Psoas muscle (tissue), 8 donors: Measurements from ENCODE around the gene OR1J2. TPM values are rescaled to one million over a fixed set of nuclear protein-coding genes. Genes with fewer than 3 reads are reported as not detected.

ENCODE experiments used
- ATAC-seq, 4 donors: fragments of 200-7000 bp; cut with Tn5 transposase; one replicate each; pipeline ENCODE4 v1.9.1; 2020; ENCODE audit warnings: moderate library complexity in 3 of 4, mild to moderate bottlenecking in 2 of 4
- DNase-seq, 2 donors: peaks; one replicate each; pipeline ENCODE4 v3.0.0-alpha.2; 2020
- H3K27ac ChIP-seq: fragments of 200-600 bp; one replicate; pipeline ENCODE4 v1.8.0; 2022
- H3K27me3 ChIP-seq, 3 donors: fragments of 200-600 bp in 1 of 3; one replicate each; pipeline versions ENCODE4 v1.6.1 to v1.8.0; 2013 to 2022; ENCODE audit warnings: low read length in 2 of 3, mild to moderate bottlenecking in 2 of 3, moderate library complexity in 1 of 3; ENCODE audit not compliant: insufficient read depth in 3 of 3
- H3K36me3 ChIP-seq, 2 donors: fragments of 200-600 bp in 1 of 2; one replicate each; pipeline versions ENCODE4 v1.6.1 to v1.8.0; 2013 to 2022; ENCODE audit warnings: low read depth in 1 of 2, mild to moderate bottlenecking in 1 of 2, moderate library complexity in 1 of 2; ENCODE audit not compliant: insufficient read depth in 1 of 2
- H3K4me1 ChIP-seq: fragments of 200-600 bp; one replicate; pipeline ENCODE4 v1.8.0; 2022
- H3K4me3 ChIP-seq: fragments of 200-600 bp; one replicate; pipeline ENCODE4 v1.8.0; 2022; ENCODE audit warnings: mild to moderate bottlenecking
- H3K9me3 ChIP-seq: fragments of 200-600 bp; one replicate; pipeline ENCODE4 v1.8.0; 2022
- WGBS, 3 donors: extraction: QIAGEN DNeasy Blood & Tissue Kit; methylation state at CpG; one replicate each; pipeline versions ENCODE4 v1.1.6 to v1.1.7; 2013; 5-methylcytosine and 5-hydroxymethylcytosine counted together
- intact Hi-C, 2 donors: fragments of 100-400 bp; cut with DNase I; formaldehyde crosslinking; loops; one replicate each; pipeline versions ENCODE4 v1.11.0 to v1.14.2; 2022
- polyA plus RNA-seq, 3 donors: library from polyadenylated mRNA; stranded (reverse); fragments of 200-250 nt; gene quantifications; one replicate each; pipeline ENCODE4 v1.2.3, GENCODE V29; 2013
- total RNA-seq, 4 donors: library from RNA; stranded (reverse); fragmentation: NEBNext Ultra II Directional in 2 of 4; extraction: Animal tissue kit (Norgen Biotek cat#: 25700) in 2 of 4; gene quantifications; one replicate each; pipeline versions ENCODE4 v1.2.1 to v1.2.4, GENCODE V29; 2021 to 2023
- TF ChIP-seq, protein P1 (sequence below): fragments of 200-600 bp; IDR thresholded peaks from one replicate; pipeline ENCODE4 v1.8.0; 2022; ENCODE audit warnings: antibody characterized with exemption
- donor health status: healthy with polysubstance abuse.
- donor health status: DM: no; HTN: no; CAD: no; lungs with moderate emphysema.
- donor health status: Bipolar disorder and iron deficiency.
- donor health status: healthy.
- donor health status: DM: yes; HTN: yes; CAD: no.
- donor health status: DM: no; HTN: no; CAD: no.
- donor health status: DM: no; HTN: no; CAD: no.
- donor health status: DM: yes; HTN: yes; CAD: no.

The OR1J2 gene
- total and polyA plus RNA-seq, 7 donors, result not detected

DNA sequence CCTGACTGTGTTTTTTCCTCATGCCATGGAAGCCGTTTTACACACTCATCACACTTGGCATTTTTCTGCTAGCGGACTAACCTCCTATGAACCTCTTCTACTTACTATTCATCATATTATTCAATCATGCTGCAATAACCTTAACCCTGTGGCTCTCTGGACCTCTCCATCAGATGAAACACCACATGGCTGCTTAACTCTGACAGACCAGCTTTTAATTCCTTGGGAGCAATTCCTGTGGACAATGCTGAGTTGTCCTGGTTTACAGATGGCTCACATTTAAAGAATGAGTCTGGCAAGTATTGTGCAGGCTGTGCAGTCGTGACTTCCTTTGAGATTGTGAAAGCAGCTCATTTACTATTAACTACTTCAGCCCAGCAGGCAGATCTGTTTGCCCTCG is 41.9 kb upstream of the OR1J2 start:
- H3K4me3 ChIP-seq, result no peak overlapping the region
- ATAC-seq, result no peak
- H3K27me3 ChIP-seq, result no peaks in the 10 kb centered on the region

DNA sequence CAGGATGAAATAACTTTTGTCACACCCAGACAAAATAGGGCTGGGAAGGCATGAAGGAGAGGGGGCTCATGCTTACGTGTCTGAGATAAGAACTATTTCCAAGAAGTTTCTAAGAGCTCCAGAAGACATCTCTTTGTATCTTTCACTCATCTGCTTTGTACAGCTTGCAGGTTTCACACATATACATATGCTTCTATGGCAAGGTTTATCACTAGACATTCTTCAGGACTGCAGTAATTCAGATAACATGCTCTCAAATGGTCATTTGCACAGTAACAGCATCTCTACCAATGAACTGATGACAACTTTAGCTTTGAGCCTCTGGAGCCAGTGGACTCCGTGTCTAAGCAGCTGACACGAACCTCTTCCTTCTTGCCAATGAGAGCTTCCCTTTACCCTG is 36.0 kb upstream of the OR1J2 start:
- Histone ChIP-seq H3K4me3 (no peak overlapping the region), H3K36me3 (no peaks in the 10 kb centered on the region), H3K9me3 (no peaks in the 10 kb centered on the region), H3K27ac (no peak overlapping the region), H3K27me3 (peaks cover 0 to 14% (median 0%) of the 10 kb centered on the region in 3 donors), H3K4me1 (no peaks in the 10 kb centered on the region)
- no peak for ATAC-seq
- WGBS, 3 donors, result 46 to 53% (median 51%) methylated on average over 3 of the region's 3 CpGs
- no peak for DNase-seq
- intact Hi-C loops, result no loop called here
- TF ChIP-seq, protein P1, sequence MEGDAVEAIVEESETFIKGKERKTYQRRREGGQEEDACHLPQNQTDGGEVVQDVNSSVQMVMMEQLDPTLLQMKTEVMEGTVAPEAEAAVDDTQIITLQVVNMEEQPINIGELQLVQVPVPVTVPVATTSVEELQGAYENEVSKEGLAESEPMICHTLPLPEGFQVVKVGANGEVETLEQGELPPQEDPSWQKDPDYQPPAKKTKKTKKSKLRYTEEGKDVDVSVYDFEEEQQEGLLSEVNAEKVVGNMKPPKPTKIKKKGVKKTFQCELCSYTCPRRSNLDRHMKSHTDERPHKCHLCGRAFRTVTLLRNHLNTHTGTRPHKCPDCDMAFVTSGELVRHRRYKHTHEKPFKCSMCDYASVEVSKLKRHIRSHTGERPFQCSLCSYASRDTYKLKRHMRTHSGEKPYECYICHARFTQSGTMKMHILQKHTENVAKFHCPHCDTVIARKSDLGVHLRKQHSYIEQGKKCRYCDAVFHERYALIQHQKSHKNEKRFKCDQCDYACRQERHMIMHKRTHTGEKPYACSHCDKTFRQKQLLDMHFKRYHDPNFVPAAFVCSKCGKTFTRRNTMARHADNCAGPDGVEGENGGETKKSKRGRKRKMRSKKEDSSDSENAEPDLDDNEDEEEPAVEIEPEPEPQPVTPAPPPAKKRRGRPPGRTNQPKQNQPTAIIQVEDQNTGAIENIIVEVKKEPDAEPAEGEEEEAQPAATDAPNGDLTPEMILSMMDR, result no peak

More for the DNA sequence above, 41.9 kb upstream of the OR1J2 start:
- Histone ChIP-seq H3K36me3 (no peaks in the 10 kb centered on the region), H3K4me1 (peaks cover 6% of the 10 kb centered on the region), H3K9me3 (no peaks in the 10 kb centered on the region), H3K27ac (no peak overlapping the region)
- DNase-seq, result no peak
- TF ChIP-seq, protein P1, result no peak
- intact Hi-C loops, result loop anchor here (5.0 to 10.0 kb wide), 2 partner anchors 516 to 524 kb away; no protein-coding TSS in a partner anchor
- WGBS, 3 donors, result 48 to 51% (median 49%) methylated on average over 4 of the region's 4 CpGs

DNA sequence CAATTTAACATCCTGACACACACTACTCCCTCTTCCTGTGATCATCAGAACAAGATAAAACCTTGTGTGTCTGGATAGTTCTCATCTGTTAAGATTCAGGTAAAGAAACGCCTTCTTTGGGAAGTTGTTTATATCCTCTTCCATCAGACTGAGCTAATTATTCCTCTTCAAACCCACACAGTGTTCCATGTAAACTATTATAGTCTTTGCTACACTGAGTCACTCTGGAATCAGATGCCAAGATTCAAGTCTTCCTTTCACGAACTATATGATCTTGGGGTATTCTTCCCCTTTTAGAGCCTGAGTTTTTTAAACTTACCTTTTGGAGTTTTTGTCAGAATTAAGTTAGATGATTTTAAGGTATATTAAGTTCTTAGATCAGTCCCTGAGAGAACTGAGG is 34.9 kb upstream of the OR1J2 start:
- WGBS, 3 donors, result 52 to 59% (median 57%) methylated on average over 2 of the region's 2 CpGs
- intact Hi-C loops, result no loop called here

DNA sequence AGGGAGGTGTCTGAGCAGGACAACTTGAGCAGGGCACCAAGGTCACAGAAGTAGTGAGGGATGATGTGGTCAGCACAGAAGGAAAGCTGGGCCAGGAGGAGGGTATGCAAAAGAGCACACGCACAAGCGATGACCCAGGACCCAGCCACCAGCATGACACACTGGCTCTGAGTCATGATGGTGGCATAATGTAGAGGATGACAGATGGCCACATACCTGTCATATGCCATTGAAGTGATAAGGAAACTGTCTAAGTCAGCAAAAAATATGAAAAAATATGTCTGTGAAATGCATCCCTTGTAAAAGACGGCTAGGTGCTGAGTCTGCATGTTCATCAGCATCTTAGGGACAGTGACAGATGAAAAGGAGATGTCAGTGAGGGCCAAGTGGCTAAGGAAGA is 33.3 kb upstream of the OR1J2 start:
- Histone ChIP-seq H3K27me3 (peaks cover 0 to 18% (median 0%) of the 10 kb centered on the region in 3 donors), H3K27ac (no peak overlapping the region), H3K36me3 (no peaks in the 10 kb centered on the region), H3K9me3 (no peaks in the 10 kb centered on the region), H3K4me1 (no peaks in the 10 kb centered on the region), H3K4me3 (no peak overlapping the region)
- TF ChIP-seq, protein P1, result no peak
- intact Hi-C loops, result no loop called here
- ATAC-seq, result no peak
- 78 to 86% (median 82%) methylated on average over 3 of the region's 3 CpGs for WGBS, 3 donors
- DNase-seq, result no peak

More for the DNA sequence above, 34.9 kb upstream of the OR1J2 start:
- Histone ChIP-seq H3K36me3 (no peaks in the 10 kb centered on the region), H3K27ac (no peak overlapping the region), H3K4me1 (no peaks in the 10 kb centered on the region), H3K4me3 (no peak overlapping the region), H3K9me3 (no peaks in the 10 kb centered on the region), H3K27me3 (peaks cover 0 to 14% (median 0%) of the 10 kb centered on the region in 3 donors)
- ATAC-seq (no peak), DNase-seq (no peak)
- TF ChIP-seq, protein P1, result no peak

DNA sequence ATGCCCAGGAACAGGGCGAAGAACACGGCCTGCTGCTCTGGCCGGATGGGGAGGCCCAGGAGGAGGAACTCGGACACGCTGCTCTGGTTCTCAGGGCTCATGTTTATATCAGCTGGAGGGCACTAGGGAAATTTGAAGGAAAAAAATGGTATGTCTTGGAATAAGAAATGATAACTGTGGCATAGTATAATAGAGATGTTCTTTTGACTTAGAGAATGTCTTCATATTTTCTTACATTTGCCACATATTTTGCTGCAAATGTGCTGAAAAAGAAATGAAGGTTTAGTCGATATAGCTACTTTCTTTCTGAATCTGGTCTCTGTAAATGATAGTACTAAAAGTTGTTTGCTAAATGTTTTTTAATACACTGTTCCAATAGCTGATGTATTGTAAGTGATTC is 32.8 kb upstream of the OR1J2 start, which contains the start of gene OR1J1:
Gene OR1J1 (minus strand): TSS at position 101 of the 400 bp plus-strand sequence. CDS start 0 bp downstream, at position 101.
- ATAC-seq (no peak), DNase-seq (no peak)
- TF ChIP-seq, protein P1, result no peak
- Histone ChIP-seq H3K36me3 (no peaks in the 10 kb centered on the region), H3K27me3 (peaks cover 0 to 18% (median 0%) of the 10 kb centered on the region in 3 donors), H3K9me3 (no peaks in the 10 kb centered on the region), H3K27ac (no peak within 1 kb of the TSS), H3K4me3 (no peak within 1 kb of the TSS), H3K4me1 (no peaks in the 10 kb centered on the region)
- intact Hi-C loops, result no loop called here
- 81 to 85% (median 83%) methylated on average over 6 of the region's 6 CpGs for WGBS, 3 donors
